ENCODE results near the gene PRKCH. TPM values are rescaled to one million over a fixed set of nuclear protein-coding genes. Genes with fewer than 3 reads are reported as not detected.

The PRKCH gene
- total and polyA plus RNA-seq, 9 of the 15 experiments (the other 6 are each of a cell fraction or from before 2014, with no cell fraction given): 0.61 to 4.4 (median 4.0) TPM

DNA sequence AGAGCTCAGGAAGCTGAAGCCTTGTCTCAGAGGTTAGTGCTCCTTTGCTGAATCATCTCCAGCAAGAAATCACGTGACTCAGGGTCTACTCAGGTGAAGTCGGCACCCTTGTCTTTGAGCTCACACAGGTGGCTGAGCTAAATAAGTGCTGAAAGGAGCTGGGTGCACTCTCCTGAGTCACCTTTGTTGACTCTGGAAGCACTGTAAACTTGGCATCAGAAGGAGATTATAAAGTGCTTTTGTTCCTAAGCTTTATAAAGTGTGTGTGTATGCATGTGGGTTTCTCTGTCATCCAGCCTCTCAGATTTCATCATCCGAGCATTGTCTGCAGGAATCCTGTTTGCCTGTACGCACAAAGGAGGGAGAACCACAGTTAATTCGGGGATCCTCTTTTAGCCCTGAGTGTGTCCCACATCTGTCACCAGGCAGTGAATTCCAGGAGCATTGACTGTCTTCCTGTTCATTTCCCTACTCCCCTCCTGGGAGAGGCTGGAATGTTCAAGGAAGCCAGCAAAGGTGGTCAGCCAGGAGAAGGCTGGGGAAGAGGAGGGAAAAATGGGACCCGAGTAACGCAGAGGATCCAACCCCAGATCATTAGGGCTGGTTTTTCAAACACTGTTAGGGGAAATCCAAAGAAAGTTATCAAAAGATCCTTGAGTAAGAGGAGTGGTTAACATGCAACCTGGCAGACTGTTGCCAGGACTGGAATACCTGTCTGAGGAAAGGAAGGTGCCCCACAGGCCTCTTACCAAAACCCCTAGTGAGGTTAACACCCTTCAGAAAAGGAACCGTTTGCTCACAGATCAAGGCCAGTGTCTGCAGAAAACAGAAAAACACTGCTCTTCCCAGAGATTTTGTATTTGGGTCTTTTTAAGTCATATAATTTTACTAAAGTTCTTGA, 216.4 kb downstream of the PRKCH start (continued):
- peak; percentile 97 for TF ChIP-seq TOE1 (IDR thresholded peaks at IDR 0.05; ENCODE audit: borderline replicate concordance)
- no peak for TF ChIP-seq TOE1 (CRISPR knock-in tag; IDR thresholded peaks at IDR 0.05; ENCODE audit: borderline replicate concordance, low read depth)
- peak; percentile 95 for TF ChIP-seq RAD51 (IDR thresholded peaks at IDR 0.05; ENCODE audit: borderline replicate concordance, low read depth)
- no peak for TF ChIP-seq SNRNP70 (optimal IDR thresholded peaks at IDR 0.05; ENCODE audit: low read depth, low read length)
- TF ChIP-seq ELF2 (CRISPR knock-in tag; IDR thresholded peaks at IDR 0.05): no peak
- 0 out of 2 replicates have a peak, but pooled peaks have one; percentile 16 for TF ChIP-seq ARID1B (IDR thresholded peaks at IDR 0.05)
- TF ChIP-seq ARID3A (IDR thresholded peaks at IDR 0.05; ENCODE audit: borderline replicate concordance, low read depth, low read length): no peak
- peak; percentile 74 for TF ChIP-seq ZEB2 (IDR thresholded peaks at IDR 0.05)
- peak; percentile 63 for TF ChIP-seq CBFA2T2 (conservative IDR thresholded peaks at IDR 0.05)
- peak; percentile 25; the same call in 1 of the 2 replicates for TF ChIP-seq SMARCA4 (IDR thresholded peaks at IDR 0.05)
- 0 out of 2 replicates have a peak, but pooled peaks have one; percentile 22 for TF ChIP-seq CEBPB (tag; IDR thresholded peaks at IDR 0.05)
- TF ChIP-seq, protein P1, sequence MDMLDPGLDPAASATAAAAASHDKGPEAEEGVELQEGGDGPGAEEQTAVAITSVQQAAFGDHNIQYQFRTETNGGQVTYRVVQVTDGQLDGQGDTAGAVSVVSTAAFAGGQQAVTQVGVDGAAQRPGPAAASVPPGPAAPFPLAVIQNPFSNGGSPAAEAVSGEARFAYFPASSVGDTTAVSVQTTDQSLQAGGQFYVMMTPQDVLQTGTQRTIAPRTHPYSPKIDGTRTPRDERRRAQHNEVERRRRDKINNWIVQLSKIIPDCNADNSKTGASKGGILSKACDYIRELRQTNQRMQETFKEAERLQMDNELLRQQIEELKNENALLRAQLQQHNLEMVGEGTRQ (CRISPR knock-in tag; IDR thresholded peaks at IDR 0.05): peak; percentile 77
- no peak for TF ChIP-seq CEBPG (CRISPR knock-in tag; IDR thresholded peaks at IDR 0.05)
- peak; percentile 41 to 73; a peak in 3 of 4 replicates for TF ChIP-seq CEBPG (tag; conservative IDR thresholded peaks at IDR 0.05 in 1 of 2, IDR thresholded peaks at IDR 0.05 in 1 of 2)
- peak; percentile 29; the same call in 1 of the 2 replicates for TF ChIP-seq DPF2 (IDR thresholded peaks at IDR 0.05)
- 0 out of 2 replicates have a peak, but pooled peaks have one; percentile 41 for TF ChIP-seq SMAD4 (CRISPR knock-in tag; conservative IDR thresholded peaks at IDR 0.05)
- 0 out of 4 replicates have a peak, but pooled peaks of 1 of the 2 experiments have one; percentile 25 for TF ChIP-seq FOXA3 (CRISPR knock-in tag; conservative IDR thresholded peaks at IDR 0.05 in 1 of 2, IDR thresholded peaks at IDR 0.05 in 1 of 2)
- no peak for TF ChIP-seq SREBF2 (CRISPR knock-in tag; IDR thresholded peaks at IDR 0.05)
